ENCODE data around the gene CLEC7A.

- no peak for TF ChIP-seq POLR2A (IDR thresholded peaks at IDR 0.05)
- TF ChIP-seq CTCF (IDR thresholded peaks at IDR 0.05), result peak; percentile 77 to 84 (median 78)
Observed at GRCh38 chr12:10153271-10154144, 23.5 kb upstream of the CLEC7A start.

Measured in prostate gland (tissue), 2 donors.